Neural crest cell (in vitro differentiated cells): Measurements from ENCODE around the gene CKLF. TPM values are rescaled to one million over a fixed set of nuclear protein-coding genes. Genes with fewer than 3 reads are reported as not detected.

Source experiments
- DNase-seq: peaks from one replicate; pipeline ENCODE4 v3.0.0; 2021; ENCODE audit warnings: low read depth, mixed read lengths, low spot score
- H3K27ac Mint-ChIP-seq: one replicate; pipeline ENCODE4 v1.8.0; 2021; ENCODE audit warnings: mild to moderate bottlenecking, mixed read lengths; ENCODE audit not compliant: unreplicated experiment
- H3K27me3 Mint-ChIP-seq: 2 replicates; pipeline ENCODE4 v1.8.0; 2021; ENCODE audit warnings: low read depth, mild to moderate bottlenecking, mixed read lengths
- H3K36me3 Mint-ChIP-seq: 2 replicates; pipeline ENCODE4 v1.8.0; 2021; ENCODE audit warnings: low read depth, mild to moderate bottlenecking, mixed read lengths
- H3K4me1 Mint-ChIP-seq: 2 replicates; pipeline ENCODE4 v1.8.0; 2021; ENCODE audit warnings: mixed read lengths
- H3K4me3 Mint-ChIP-seq: one replicate; pipeline ENCODE4 v1.8.0; 2021; ENCODE audit warnings: mild to moderate bottlenecking, mixed read lengths
- H3K9me3 Mint-ChIP-seq: 2 replicates; pipeline ENCODE4 v1.8.0; 2021; ENCODE audit warnings: mixed read lengths
- CTCF ChIP-seq: fragments of 200-600 bp; sonication (generic); conservative IDR thresholded peaks from 2 replicates; pipeline ENCODE4 v1.5.0; 2021; ENCODE audit warnings: antibody characterized with exemption, mild to moderate bottlenecking
- total RNA-seq: library from RNA; stranded (reverse); gene quantifications from 2 replicates; pipeline ENCODE4 v1.2.1, GENCODE V29; 2021

CKLF gene
- total RNA-seq, 1 donor from 2014 or later, result 51.2 TPM

- H3K4me1 Mint-ChIP-seq, result no peaks in the 10 kb centered on the region
- no peaks in the 10 kb centered on the region for H3K9me3 Mint-ChIP-seq
- no peaks in the 10 kb centered on the region for H3K36me3 Mint-ChIP-seq
- no peak overlapping the region for H3K27ac Mint-ChIP-seq
- no peak for DNase-seq
- H3K27me3 Mint-ChIP-seq, result no peaks in the 10 kb centered on the region
- H3K4me3 Mint-ChIP-seq, result no peak overlapping the region
- no peak for TF ChIP-seq CTCF
Measured at GRCh38 chr16:66596986-66597848, 44.8 kb downstream of the CKLF start.

GRCh38 chr16:66598111-66598510, 45.7 kb downstream of the CKLF start:
- no peak for TF ChIP-seq CTCF

GRCh38 chr16:66599726-66600125, 47.4 kb downstream of the CKLF start:
- H3K4me1 Mint-ChIP-seq, result peaks cover 15% of the 10 kb centered on the region
- no peaks in the 10 kb centered on the region for H3K9me3 Mint-ChIP-seq
- H3K4me3 Mint-ChIP-seq, result no peak overlapping the region
- no peak overlapping the region for H3K27ac Mint-ChIP-seq
- H3K36me3 Mint-ChIP-seq, result no peaks in the 10 kb centered on the region
- DNase-seq, result no peak
- H3K27me3 Mint-ChIP-seq, result peaks cover 2% of the 10 kb centered on the region
- no peak for TF ChIP-seq CTCF

More at GRCh38 chr16:66598111-66598510, 45.7 kb downstream of the CKLF start:
- Mint-ChIP-seq H3K4me3 (no peak overlapping the region), H3K9me3 (no peaks in the 10 kb centered on the region), H3K4me1 (peaks cover 5% of the 10 kb centered on the region), H3K36me3 (no peaks in the 10 kb centered on the region), H3K27me3 (no peaks in the 10 kb centered on the region), H3K27ac (no peak overlapping the region)
- no peak for DNase-seq

DNA sequence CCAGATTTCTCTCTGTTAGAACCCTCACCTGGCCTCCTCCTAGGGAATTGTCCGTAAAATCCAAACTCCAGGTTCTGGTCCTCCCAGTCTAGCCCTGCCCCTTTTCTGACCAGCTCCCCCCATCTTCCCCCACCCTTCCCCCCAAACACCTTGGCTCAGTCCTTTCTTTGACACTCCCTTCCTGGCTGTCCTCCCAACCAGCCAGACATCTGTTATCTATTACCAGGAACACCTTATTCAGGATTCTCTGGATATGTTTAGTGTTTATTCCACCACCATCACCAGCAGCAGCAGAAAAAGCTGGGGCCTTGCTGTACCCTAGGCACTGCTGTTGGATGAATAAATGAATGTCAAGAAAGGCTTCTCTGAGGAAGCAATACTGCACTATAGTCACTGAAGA, 48.1 kb downstream of the CKLF start:
- no peaks in the 10 kb centered on the region for H3K9me3 Mint-ChIP-seq
- H3K27me3 Mint-ChIP-seq, result peaks cover 2% of the 10 kb centered on the region
- no peak for DNase-seq
- peaks cover 15% of the 10 kb centered on the region for H3K4me1 Mint-ChIP-seq
- no peak overlapping the region for H3K27ac Mint-ChIP-seq
- TF ChIP-seq CTCF, result no peak
- H3K36me3 Mint-ChIP-seq, result no peaks in the 10 kb centered on the region
- H3K4me3 Mint-ChIP-seq, result peak overlapping the region; percentile 5

DNA sequence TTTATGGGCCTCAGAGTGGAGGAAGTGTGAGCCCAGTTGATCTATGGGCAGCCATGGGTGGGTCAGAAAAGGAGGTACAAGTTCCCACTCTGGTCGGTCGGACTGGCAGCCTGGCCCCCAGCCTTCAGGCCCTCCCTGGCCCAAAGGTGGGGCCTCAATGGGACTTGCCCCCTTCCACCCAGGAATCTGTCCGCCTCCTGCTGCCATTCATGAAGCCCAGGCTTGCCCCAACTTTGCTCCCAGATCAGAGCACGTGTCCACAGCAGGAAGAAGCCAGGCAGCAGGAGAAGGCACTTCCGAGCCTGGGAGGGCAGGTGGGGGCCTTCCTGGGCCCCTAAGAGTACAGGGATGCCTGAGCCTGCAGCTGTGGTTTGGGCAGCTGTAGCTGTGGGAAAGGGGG, 49.1 kb downstream of the CKLF start:
- no peak overlapping the region for H3K27ac Mint-ChIP-seq
- peaks cover 2% of the 10 kb centered on the region for H3K27me3 Mint-ChIP-seq
- no peak for DNase-seq
- peak overlapping the region; percentile 49 for H3K4me3 Mint-ChIP-seq
- no peak for TF ChIP-seq CTCF
- no peaks in the 10 kb centered on the region for H3K36me3 Mint-ChIP-seq
- no peaks in the 10 kb centered on the region for H3K9me3 Mint-ChIP-seq
- H3K4me1 Mint-ChIP-seq, result peaks cover 22% of the 10 kb centered on the region
